GM21360 (cell line): ENCODE results near the gene MMP28.

Experiments used
- ATAC-seq: cut with Tn5 transposase; IDR thresholded peaks from one replicate; pipeline ENCODE4 v1.9.1; 2021; ENCODE audit warnings: mild to moderate bottlenecking, moderate library complexity; ENCODE audit not compliant: unreplicated experiment

MMP28 gene

GRCh38 chr17:35726953-35727460 lies 68.4 kb downstream of the MMP28 start:
- no peak for ATAC-seq

GRCh38 chr17:35726127-35726952 lies 69.1 kb downstream of the MMP28 start:
- no peak for ATAC-seq

GRCh38 chr17:35725802-35726126 lies 69.7 kb downstream of the MMP28 start:
- no peak for ATAC-seq

- ATAC-seq, result no peak
Measured at GRCh38 chr17:35725058-35725457, 70.4 kb downstream of the MMP28 start.

- no peak for ATAC-seq
Measured at GRCh38 chr17:35723735-35724134, 71.7 kb downstream of the MMP28 start.

DNA sequence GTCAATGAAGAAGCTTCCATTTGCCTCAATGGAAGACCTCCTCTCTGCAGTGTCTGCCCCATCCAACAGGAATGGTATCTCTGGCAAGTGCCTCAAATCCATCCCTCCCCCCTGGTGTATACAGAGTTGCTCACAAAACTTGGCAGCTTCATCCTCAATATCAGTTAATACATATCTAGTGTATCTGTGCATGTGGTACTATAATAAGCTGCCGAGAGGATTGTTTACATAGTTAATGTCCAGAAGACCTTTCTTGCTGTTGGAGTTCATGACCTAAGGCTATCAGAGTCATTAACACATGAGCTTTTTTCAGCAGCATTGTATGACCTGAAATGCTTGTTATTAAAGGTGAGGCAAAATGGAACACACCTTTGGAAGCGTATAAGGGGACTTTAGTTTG lies 78.0 kb downstream of the MMP28 start:
- ATAC-seq, result no peak

DNA sequence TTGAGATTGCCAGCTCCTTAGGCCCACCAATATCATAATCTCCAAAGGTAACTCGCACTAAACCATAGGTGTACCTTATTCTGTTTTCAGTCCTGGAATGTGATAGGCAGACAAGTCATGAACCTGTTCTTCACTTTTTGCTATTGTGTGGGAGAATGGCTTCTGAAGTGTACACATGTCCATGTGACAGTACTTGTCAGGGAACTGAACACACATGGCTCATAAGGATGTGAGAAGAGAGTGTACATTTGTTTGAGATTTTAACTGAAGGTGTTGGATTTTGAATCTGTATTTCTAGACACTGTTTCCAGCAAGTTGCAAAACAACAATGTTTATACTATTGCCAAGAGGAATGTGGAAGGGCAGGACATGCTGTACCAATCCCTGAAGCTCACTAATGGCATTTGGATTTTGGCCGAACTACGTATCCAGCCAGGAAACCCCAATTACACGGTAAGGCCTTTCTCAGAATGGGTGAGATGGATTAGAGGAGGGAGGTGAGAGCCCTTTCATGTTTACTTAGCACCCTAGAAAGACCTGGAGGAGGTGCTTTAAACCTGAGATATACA lies 78.5 kb downstream of the MMP28 start:
- ATAC-seq, result no peak

DNA sequence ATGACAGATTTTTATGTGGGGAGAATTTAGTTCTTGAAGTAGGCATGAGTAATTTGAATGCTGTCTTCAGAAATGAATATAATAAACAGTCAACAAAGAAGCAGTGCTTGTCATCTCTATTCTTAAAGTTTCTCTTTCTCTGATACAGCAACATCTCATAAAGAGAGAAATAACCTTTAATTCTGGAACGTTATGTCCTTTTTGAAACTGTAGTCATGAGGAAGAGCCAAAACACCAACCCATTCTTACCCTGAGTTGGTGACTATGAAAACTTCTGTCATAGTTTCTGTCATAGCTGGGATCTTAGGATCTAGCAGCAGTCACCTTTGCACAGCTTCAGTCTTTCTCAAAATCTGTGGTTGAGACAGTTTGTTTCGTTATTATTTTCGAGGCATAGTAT lies 79.3 kb downstream of the MMP28 start:
- no peak for ATAC-seq
